A204.1 (cell line): ENCODE data around the gene HSPA1L.
"Not testable (repeated sequence)": the region's sequence is repeated elsewhere in the genome, so short reads cannot be mapped to it uniquely, and the experiment has no call there.

Source experiments
- FAIRE-seq: peaks from 2 replicates; lab custom pipeline; 2012; peaks lifted over from hg19 to GRCh38; lab: Jason Lieb, UNC

The HSPA1L gene

DNA sequence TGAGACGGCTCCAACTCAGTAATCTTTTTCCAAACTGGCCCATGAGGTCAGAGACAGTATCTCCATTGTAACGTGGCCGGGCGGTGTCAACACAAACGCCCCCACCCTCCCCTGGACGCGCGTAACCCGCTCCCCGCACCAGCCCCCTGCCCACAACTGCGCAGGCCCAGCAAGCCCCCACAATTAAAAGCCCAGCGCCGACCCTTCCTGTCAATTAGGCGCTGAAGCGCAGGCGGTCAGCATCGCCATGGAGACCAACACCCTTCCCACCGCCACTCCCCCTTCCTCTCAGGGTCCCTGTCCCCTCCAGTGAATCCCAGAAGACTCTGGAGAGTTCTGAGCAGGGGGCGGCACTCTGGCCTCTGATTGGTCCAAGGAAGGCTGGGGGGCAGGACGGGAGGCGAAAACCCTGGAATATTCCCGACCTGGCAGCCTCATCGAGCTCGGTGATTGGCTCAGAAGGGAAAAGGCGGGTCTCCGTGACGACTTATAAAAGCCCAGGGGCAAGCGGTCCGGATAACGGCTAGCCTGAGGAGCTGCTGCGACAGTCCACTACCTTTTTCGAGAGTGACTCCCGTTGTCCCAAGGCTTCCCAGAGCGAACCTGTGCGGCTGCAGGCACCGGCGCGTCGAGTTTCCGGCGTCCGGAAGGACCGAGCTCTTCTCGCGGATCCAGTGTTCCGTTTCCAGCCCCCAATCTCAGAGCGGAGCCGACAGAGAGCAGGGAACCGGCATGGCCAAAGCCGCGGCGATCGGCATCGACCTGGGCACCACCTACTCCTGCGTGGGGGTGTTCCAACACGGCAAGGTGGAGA lies at the start of gene HSPA1L, which contains the start of gene HSPA1A:
Gene HSPA1L, minus strand, starts transcription at position 259 of the 814 bp plus-strand sequence. CDS start 3,311 bp downstream, outside the sequence.
Gene HSPA1A, plus strand, starts transcription at position 519 of the 814 bp plus-strand sequence. Its CDS starts 214 bp downstream, at position 733.
- peak; percentile 95 for FAIRE-seq

DNA sequence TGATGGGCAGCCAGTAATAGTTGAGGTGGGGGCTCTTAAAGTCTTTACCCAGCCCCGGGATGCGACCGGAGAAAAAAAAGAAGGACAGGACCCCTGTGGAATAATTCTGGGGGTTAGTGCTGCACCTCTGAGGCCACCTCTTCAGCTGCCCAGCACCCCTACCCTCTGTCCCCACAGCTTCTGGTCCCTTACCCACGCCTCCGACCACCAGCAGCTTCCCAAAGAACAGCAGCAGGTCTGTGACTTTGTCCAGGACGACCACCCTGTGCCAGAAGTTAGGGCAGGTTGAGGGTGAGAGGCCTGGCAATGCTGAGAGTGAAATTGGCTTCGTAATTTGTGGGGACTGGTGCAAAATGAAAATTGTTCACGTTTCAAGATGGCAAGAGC lies 49.7 kb upstream of the HSPA1L start:
- no peak for FAIRE-seq

DNA sequence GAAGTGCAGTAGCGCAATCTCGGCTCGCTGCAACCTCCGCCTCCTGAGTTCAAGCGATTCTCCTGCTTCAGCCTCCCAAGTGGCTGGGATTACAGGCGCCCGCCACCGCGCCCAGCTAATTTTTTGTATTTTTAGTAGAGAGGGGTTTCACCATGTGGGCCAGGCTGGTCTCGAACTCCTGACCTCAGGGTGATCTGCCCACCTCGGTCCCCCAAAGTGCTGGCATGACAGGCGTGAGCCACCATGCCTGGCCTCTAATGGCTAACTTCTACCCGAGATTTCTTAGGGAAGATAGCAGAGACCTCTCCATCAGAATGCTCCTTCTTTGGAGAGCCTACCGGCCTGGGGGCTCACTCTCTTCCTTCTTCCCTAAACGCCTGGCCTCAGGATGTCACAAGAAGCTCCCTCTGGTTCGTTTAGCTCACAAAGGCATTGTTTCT lies 49.1 kb upstream of the HSPA1L start:
- not testable (repeated sequence) for FAIRE-seq

DNA sequence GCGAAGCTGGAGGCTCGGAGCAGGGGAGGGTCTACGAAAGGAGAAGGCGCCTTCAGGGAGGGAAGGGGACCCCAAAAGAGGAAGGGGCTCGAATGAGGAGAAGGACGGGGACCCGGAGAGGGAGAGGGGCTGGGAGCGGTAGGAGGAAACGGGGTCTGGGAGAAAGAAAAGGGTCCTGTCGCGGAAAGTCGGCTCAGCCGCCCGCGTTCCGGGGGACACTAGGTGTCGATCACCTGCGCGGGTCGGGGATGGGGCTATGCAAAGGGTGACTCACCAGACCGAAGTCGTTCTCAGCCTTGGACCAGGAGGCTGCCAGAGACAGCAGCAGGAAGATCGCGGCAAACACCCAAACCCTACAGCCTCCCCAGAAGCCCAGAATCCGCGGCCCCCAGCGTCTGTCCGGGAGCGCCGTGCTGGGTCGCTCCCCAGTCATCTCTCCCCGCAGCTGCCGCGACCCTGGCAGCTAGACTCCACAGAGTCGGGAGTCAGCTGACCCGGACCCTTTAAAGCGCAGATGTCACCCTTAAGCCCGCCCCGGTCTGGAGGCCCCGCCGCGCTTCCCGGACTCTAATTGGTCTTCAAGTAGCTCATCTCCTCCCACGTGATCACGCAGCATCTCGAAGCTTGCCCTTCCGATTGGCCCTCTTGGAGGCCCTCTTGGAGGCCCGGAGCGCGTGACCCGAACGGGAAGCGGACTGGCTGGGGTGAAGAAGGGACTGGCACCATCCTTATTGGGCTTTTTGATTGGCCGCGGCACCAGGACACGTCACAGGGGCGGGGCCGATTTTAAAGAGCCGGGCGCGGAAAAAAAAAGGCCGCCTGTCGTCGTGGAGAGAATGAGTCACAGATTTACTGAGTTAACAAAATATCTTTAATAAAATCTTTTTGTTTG lies 47.5 kb upstream of the HSPA1L start, which contains the start of gene NEU1:
Gene NEU1, minus strand, starts transcription at position 478 of the 892 bp plus-strand sequence. Its CDS starts 45 bp downstream, at position 433.
- peak; percentile 99 for FAIRE-seq

DNA sequence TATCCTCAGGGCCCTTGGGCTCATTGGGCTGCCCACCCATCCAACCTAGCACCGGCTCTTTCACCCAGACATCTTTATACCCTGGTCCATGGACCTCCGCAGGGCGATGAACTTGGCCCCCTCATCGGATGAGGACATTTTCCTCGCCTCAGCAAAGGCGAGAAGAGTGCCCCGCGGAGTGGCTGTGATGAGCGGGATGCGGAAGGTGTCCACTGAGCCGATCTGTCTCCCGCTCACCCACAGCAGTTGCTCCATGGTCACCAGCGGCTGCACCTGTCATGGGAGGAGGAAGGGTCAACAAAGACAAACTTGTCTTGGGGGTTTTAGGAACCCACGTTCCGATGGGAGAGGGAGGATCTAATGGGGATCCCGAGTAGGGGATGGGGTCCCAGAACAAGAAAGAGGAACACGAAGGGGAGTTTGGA lies 46.8 kb upstream of the HSPA1L start:
- no peak for FAIRE-seq

DNA sequence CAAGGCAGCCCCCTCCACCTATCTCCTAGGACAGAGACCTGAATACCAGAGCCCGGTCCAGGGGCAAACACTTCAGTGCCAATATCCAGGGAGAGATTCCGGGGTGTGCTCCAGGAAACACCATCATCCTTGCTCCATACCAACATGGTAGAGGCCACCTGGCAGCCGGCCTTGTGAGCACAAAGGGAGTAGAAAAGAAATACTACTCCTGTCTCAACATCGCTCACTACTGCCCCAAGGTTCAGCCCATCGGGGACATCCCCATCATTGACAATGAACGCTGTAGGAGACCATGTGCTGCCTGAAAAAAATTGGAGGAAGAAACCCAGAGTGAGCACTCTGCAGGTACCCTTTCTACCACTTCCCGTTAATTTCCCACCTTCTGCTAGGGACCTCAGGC lies 46.1 kb upstream of the HSPA1L start:
- no peak for FAIRE-seq

DNA sequence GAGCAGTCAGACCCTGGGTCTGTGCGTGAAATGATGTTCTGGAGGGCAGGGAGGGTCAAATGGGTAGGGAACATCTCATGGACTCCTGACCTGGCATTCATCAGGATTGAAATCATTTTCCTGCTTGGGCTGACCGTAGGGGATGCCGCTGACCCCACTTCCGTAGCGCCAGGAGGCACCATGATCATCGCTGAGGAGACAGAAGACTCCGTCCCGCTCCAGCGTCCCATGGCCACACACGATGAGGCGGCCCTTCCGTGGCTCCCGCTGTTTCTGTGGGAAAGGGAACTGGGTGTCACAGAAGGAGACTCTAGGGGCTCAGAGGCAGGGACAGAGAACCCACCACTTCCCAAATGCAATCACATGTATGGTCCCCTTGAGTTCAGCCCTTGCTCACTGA lies 45.3 kb upstream of the HSPA1L start:
- no peak for FAIRE-seq

DNA sequence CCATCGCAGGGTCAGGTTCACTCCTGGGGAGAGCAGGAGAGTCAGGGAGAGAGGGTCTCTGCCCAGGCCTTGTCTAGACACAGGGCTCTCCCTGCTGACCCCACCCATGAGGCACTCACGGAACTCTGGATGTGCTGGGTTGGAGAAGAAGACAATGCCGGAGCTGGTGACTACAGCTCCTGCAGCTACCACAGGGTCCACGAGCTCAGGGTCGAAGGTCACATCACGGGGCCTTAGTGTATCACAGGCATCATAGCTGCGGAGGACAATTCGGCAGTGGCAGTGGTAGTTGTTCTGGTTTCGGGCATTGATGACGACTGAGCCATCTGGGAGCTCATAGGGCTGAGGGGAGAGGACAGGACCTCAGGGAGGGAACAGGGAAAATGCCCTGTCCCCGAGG lies 44.8 kb upstream of the HSPA1L start:
- no peak for FAIRE-seq

DNA sequence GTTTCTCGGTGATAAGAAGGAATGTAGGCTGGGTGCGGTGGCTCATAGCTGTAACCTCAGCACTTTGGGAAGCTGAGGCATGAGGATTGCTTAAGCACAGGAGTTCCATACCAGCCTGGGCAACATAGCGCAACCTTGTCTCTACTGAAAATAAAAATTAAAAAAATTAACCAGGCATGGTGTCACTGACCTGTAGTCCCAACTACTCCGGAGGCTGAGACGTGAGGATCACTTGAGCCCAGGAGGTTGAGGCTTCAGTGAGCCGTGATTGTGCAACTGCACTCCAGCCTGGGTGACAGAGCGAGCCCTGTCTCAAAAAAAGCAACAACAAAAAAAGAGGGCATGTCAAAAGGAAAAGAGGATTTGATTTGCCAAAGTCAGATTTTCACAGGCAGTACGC lies 43.6 kb upstream of the HSPA1L start:
- FAIRE-seq: no peak

DNA sequence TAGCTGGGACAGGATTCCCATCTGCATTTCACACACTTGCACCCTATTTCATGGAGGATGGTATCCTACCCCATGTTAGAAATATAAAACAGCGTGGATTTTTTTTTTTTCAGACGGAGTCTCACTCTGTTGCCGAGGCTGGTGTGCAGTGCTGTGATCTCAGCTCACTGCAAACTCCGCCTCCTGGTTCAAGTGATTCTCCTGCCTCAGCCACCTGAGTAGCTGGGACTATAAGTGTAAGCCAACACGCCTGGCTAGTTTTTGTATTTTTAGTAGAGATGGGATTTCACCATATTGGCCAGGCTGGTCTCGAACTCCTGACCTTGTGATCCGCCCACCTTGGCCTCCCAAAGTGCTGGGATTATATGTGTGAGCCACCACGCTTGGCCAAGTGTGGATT lies 42.7 kb upstream of the HSPA1L start:
- FAIRE-seq: not testable (repeated sequence)

DNA sequence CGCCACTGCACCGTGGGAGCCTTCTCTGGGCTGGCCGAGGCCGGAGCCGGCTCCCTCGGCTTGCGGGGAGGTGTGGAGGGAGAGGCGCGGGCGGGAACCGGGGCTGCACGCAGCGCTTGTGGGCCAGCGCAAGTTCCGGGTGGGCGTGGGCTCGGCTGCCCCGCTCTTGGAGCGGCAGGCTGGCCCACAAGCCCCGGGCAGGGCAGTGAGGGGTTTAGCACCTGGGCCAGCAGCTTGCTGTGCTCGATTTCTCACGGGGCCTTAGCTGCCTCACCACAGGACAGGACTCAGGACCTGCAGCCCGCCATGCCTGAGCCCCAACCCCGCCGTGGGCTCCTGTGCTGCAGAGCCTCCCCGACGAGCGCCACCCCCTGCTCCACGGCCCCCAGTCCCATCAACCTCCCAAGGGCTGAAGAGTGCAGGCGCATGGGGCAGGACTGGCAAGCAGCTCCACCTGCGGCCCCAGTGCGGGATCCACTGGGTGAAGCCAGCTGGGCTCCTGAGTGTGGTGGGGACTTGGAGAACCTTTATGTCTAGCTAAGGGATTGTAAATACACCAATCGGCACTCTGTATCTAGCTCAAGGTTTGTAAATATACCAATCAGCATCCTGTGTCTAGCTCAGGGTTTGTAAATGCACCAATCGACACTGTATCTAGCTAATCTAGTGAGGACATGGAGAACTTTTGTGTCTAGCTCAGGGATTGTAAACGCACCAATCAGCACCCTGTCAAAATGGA lies 37.1 kb upstream of the HSPA1L start:
- not testable (repeated sequence) for FAIRE-seq

DNA sequence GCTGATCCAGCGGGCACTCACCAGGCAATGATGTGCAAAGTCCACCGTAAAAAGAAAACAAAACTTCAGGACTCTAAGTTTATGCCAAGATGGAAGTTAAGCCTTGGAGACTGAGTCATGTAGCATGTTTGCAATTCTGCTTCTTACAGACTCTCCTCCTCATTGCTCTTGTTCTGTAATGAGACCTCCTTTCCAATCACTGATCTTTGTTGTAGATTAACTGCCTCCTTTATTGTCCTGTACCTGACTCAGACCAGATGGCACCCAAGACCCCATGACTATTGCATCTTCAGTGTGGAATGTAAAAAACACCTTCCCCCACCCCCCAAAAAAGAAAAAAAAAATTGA lies 36.4 kb upstream of the HSPA1L start:
- no peak for FAIRE-seq

DNA sequence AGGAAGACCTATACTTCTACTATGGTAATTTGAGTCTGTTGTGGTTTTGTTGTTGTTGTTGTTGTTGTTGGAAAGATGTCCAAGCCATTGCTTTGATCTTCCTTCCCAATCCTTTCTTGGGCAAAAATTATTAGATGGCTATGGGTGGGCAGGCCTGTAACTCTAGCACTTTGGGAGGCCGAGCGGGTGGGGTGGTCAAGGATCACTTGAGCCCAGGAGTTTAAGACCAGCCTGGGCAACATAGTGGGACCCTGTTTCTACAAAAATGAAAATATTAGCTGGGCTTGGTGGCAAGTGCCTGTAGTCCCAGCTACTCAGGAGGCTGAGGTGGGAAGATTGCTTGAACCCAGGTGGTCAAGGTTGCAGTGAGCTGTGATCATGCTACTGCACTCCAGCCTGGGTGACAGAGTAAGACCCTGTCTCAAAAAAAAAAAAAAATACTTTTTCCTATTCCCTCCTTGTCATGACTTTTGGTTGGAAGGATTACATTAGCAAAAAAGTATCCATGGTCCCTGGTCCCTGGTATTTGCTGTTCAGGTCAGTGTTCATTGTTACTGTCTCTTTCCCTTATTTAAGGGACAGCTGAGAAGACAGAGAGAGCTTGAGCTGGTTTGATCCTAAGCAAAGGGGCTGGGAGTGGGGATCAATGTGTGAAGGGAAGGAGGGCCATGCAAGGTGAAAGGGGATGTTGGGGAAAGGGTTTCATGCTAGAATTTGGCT lies 35.8 kb upstream of the HSPA1L start:
- FAIRE-seq: no peak

DNA sequence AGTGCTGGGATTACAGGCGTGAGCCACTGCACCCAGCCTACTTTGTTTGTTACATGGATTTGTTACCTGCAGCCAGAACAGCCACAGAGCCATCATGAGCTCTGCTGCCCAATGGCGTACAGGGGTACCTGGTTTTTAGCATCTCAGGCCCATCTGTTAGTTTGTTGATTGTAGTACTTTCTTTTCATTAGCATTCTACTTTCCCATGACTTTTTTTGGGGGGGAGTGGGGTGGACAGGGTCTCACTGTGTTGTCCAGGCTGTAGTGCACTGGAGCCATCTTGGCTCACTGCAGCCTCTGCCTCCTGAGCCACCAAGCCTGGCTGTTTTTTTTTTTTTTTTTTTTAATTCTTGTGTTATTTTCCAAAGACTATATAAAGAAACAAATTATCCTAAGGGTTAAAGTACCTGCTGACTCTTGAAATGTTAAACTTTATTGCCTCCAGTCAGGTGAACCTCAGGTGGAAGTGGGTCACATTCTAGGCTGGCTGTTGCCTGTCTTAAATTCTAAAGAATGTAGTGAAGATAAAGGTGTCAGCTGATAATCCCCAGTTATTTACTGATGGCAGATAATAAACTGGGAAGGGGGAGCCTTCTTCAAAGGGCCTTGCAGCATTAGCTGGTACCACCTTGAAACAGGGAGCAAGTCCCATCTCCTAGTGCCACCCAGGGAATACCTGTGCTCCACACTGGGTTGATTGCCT lies 32.3 kb upstream of the HSPA1L start:
- no peak for FAIRE-seq

DNA sequence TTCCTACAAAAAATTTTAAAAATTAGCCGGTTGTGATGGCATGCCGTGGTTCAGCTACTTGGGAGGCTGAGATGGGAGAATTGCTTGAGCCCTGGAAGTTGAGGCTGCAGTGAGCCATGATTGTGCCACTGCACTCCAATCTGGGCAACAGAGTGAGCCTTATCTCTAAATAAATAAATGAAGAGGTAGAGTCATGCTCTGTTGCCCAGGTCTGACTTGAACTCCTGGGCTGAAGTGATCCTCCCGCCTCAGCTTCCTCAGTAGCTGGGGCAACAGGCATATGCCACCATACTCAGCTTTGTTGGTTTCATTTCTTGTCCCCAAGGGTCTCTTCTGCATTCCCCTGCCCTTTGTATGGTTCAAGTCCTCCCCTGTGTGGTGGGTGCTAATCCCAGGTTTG lies 29.4 kb upstream of the HSPA1L start:
- no peak for FAIRE-seq

DNA sequence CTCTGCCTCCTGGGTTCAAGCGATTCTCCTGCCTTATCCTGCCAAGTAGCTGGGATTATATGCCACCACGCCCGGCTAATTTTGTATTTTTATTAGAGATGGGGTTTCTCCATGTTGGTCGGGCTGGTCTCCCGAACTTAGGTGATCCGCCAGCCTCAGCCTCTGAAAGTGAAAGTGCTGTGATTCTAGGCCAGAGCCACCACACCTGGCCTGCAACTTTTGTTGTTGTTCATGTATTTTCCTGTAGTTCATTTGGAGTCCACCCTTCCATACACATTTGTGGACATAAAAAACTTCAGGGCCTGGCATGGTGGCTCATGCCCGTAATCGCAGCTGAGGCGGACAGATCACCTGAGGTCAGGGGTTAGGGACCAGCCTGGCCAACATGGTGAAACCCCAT lies 27.0 kb upstream of the HSPA1L start:
- FAIRE-seq: no peak

DNA sequence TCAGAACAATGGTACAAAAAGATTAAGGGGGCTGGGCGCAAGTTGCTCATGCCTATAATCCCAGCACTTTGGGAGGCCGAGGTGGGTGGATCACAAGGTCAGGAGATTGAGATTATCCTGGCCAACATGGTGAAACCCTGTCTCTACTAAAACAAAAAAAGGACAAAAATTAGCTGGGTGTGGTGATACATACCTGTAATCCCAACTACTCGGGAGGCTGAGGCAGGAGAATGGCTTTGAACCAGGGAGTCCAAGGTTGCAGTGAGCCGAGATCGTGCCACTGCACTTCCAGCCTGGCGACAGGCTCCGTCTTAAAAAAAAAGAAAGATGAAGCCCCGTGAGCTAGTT lies 24.7 kb upstream of the HSPA1L start:
- not testable (repeated sequence) for FAIRE-seq

DNA sequence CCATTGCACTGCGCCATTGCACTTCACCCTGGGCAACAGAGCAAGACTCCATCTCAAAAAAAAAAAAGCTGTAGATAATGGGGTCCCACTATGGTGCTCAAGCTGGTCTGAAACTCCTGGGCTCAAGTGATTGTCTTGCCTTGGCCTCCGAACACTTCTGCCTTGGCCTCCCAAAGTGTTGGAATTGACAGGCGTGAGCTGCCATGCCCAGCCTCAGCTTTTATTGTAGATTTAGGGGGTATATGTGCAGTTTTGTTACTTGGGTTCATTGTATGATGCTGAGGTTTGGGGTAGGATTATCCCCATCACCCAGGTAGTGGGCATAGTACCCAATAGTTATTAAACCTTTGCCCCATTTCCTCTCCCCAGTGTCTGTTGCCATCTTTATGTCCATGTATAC lies 23.9 kb upstream of the HSPA1L start:
- no peak for FAIRE-seq

DNA sequence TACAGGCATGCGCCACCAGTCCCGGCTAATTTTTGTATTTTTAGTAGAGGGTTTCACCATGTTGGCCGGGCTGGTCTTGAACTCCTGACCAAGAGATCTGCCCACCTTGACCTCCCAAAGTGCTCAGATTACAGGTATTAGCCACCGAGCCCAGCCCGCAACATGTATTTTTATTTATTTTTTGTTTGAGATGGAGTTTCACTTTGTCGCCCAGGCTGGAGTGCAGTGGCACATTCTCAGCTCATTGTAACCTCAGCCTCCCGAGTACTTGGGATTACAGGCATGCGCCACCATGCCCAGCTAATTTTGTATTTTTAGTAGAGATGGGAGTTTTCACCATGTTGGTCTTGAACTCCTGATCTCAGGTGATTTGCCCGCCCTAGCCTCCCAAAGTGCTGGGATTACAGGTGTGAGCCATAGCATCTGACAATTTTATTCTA lies 23.1 kb upstream of the HSPA1L start:
- not testable (repeated sequence) for FAIRE-seq

DNA sequence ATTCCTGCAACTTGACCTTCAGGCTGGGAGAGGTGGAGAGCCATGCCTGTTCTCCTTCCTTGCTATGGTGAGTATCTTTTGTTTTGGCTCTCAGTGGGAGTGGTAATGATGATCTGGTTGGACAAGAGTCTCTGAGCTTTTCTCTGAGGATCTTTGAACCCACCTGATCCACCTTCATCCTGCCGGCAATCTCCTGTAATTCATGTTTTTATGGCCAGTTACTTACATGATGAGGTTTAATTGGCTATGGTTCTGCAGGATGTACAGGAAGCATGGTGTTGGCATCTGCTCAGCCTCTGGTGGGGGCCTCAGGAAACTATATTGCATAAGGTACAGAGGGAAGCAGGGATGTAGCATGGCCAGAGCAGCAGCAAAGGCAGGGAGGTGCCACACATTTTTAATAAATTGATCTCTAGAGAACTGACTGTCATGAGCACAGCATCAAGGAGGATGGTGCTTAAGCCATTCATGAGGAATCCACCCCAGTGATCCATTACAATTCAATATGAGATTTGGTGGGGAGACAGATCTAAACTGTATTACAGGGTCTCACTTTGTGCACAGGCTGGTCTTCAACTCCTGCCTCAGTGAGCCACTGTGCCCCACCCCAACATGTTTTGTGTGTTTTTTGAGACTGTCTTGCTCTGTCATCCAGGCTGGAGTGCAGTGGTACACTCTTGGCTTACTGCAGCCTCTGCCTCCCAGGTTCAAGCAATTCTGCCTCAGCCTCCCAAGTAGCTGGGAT lies 22.5 kb upstream of the HSPA1L start:
- FAIRE-seq: no peak
